Neural progenitor cell (in vitro differentiated cells): Measurements from ENCODE around the gene TCF4. TPM values are rescaled to one million over a fixed set of nuclear protein-coding genes. Genes with fewer than 3 reads are reported as not detected.

Experiments
- DNase-seq: peaks from one replicate; pipeline ENCODE4 v3.0.0-alpha.2; 2016; ENCODE audit warnings: low spot score
- H2AFZ ChIP-seq: fragments of 200-600 bp; sonication (generic); replicated peaks from 2 replicates; pipeline ENCODE4 v1.6.1; 2016; ENCODE audit warnings: antibody characterized with exemption
- H3F3A ChIP-seq: fragments of 200-600 bp; sonication (generic); 2 replicates; pipeline ENCODE4 v1.6.1; 2016; ENCODE audit warnings: antibody characterized with exemption, low read depth
- H3K27ac ChIP-seq: fragments of 200-600 bp; sonication (generic); 2 replicates; pipeline ENCODE4 v1.5.1; 2016; ENCODE audit warnings: mild to moderate bottlenecking
- H3K27me3 ChIP-seq: fragments of 200-600 bp; sonication (generic); 2 replicates; pipeline ENCODE4 v1.6.1; 2016; ENCODE audit warnings: mild to moderate bottlenecking, moderate library complexity
- H3K36me3 ChIP-seq: fragments of 200-600 bp; sonication (generic); 2 replicates; pipeline ENCODE4 v1.5.1; 2016
- H3K4me1 ChIP-seq: fragments of 200-600 bp; sonication (generic); 2 replicates; pipeline ENCODE4 v1.6.1; 2016; ENCODE audit warnings: mixed run types
- H3K4me2 ChIP-seq: fragments of 200-600 bp; sonication (generic); 2 replicates; pipeline ENCODE4 v1.6.1; 2016
- H3K4me3 ChIP-seq: fragments of 200-600 bp; sonication (generic); 2 replicates; pipeline ENCODE4 v1.5.1; 2016
- H3K79me2 ChIP-seq: fragments of 200-600 bp; sonication (generic); 2 replicates; pipeline ENCODE4 v1.6.1; 2016; ENCODE audit warnings: low read depth
- H3K9ac ChIP-seq: fragments of 200-600 bp; sonication (generic); 2 replicates; pipeline ENCODE4 v1.6.1; 2016
- H3K9me3 ChIP-seq: fragments of 200-600 bp; sonication (generic); 2 replicates; pipeline ENCODE4 v1.5.1; 2016; ENCODE audit warnings: low read depth
- H4K20me1 ChIP-seq: fragments of 200-600 bp; sonication (generic); 2 replicates; pipeline ENCODE4 v1.6.1; 2016; ENCODE audit warnings: low read depth
- H3K27ac Mint-ChIP-seq: 3 replicates; pipeline ENCODE4 v1.8.0; 2021; ENCODE audit warnings: mixed read lengths
- H3K27me3 Mint-ChIP-seq: 2 replicates; pipeline ENCODE4 v1.8.0; 2022; ENCODE audit warnings: low read depth, mild to moderate bottlenecking, inconsistent platforms, moderate library complexity, mixed read lengths; ENCODE audit not compliant: insufficient read depth
- H3K36me3 Mint-ChIP-seq: 3 replicates; pipeline ENCODE4 v1.8.0; 2021; ENCODE audit warnings: mixed read lengths
- H3K4me1 Mint-ChIP-seq: 3 replicates; pipeline ENCODE4 v1.8.0; 2021; ENCODE audit warnings: mixed read lengths
- H3K4me3 Mint-ChIP-seq: 3 replicates; pipeline ENCODE4 v1.8.0; 2021; ENCODE audit warnings: mild to moderate bottlenecking, moderate library complexity, mixed read lengths
- H3K9me3 Mint-ChIP-seq: 3 replicates; pipeline ENCODE4 v1.8.0; 2020; ENCODE audit warnings: mixed read lengths
- EZH2 ChIP-seq: fragments of 200-600 bp; sonication (generic); IDR thresholded peaks from 2 replicates; pipeline ENCODE4 v1.6.1; 2017; ENCODE audit warnings: antibody characterized with exemption, mild to moderate bottlenecking, moderate library complexity
- EZH2phosphoT487 ChIP-seq: fragments of 200-600 bp; sonication (generic); IDR thresholded peaks from 2 replicates; pipeline ENCODE4 v1.6.1; 2017; ENCODE audit warnings: antibody characterized with exemption
- total RNA-seq: library from RNA; depleted of rRNA; stranded (reverse); fragments of >200 nt; gene quantifications from 2 replicates; pipeline ENCODE4 v1.2.3, GENCODE V29; 2015; ENCODE audit warnings: low replicate concordance
- TF ChIP-seq, protein P1 (sequence below): fragments of 200-600 bp; sonication (generic); IDR thresholded peaks from 2 replicates; pipeline ENCODE4 v1.5.1; 2017; ENCODE audit warnings: antibody characterized with exemption, mild to moderate bottlenecking

TCF4 gene
- total RNA-seq, 1 donor from 2014 or later: 161 TPM

DNA sequence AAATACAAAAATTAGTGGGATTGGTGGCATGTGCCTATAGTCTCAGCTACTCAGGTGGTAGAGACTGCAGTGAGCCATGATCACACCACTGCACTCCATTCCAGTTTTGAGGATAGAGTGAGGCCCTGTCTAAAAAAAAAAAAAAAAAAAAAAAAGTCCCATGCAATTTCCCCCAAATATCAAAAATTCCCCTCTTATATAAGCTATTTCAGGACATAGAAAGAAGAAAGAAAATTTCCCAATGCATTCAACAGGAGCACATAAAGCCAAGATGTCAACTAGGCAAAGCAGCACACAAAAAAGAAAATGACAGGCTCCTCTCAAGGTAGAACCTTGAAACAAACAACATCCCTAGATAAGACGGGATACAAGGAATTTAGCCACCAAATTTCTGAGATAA is 213.3 kb downstream of the TCF4 start:
- TF ChIP-seq EZH2phosphoT487 (no peak), EZH2 (no peak)
- TF ChIP-seq, protein P1, sequence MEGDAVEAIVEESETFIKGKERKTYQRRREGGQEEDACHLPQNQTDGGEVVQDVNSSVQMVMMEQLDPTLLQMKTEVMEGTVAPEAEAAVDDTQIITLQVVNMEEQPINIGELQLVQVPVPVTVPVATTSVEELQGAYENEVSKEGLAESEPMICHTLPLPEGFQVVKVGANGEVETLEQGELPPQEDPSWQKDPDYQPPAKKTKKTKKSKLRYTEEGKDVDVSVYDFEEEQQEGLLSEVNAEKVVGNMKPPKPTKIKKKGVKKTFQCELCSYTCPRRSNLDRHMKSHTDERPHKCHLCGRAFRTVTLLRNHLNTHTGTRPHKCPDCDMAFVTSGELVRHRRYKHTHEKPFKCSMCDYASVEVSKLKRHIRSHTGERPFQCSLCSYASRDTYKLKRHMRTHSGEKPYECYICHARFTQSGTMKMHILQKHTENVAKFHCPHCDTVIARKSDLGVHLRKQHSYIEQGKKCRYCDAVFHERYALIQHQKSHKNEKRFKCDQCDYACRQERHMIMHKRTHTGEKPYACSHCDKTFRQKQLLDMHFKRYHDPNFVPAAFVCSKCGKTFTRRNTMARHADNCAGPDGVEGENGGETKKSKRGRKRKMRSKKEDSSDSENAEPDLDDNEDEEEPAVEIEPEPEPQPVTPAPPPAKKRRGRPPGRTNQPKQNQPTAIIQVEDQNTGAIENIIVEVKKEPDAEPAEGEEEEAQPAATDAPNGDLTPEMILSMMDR: no peak
- Histone ChIP-seq H3K79me2 (peaks cover 100% of the 10 kb centered on the region), H3K36me3 (no peaks in the 10 kb centered on the region), H3K4me1 (no peaks in the 10 kb centered on the region), H3K9me3 (no peaks in the 10 kb centered on the region), H3K4me3 (no peak overlapping the region), H3F3A (no peaks in the 10 kb centered on the region), H2AFZ (no peak overlapping the region), H3K27me3 (no peaks in the 10 kb centered on the region), H3K4me2 (no peak overlapping the region), H3K9ac (no peak overlapping the region), H4K20me1 (peaks cover 14% of the 10 kb centered on the region), H3K27ac (no peak overlapping the region)
- Mint-ChIP-seq H3K36me3 (peaks cover 25% of the 10 kb centered on the region), H3K4me3 (no peak overlapping the region), H3K9me3 (peaks cover 22% of the 10 kb centered on the region), H3K27me3 (peaks cover 2% of the 10 kb centered on the region), H3K27ac (no peak overlapping the region), H3K4me1 (no peaks in the 10 kb centered on the region)
- no peak for DNase-seq

DNA sequence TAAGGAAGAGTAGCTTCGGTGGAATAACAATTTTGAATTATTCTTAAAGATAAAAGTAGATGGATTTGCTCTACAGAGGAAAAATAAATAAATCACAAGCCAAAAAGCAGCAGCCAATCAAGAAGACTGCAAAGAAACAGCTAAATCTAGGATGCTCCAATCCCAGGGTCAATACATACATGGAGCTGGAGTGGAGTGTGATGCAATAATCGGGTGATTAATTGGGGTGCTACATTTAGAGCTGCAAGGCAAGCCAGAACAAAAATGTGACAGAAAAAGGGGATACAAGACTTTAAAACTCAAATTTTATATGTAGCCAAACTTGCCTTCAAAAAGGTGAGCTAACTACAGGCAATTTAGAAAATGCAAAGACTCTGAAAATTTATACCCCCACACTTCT is 215.8 kb downstream of the TCF4 start:
- peaks cover 32% of the 10 kb centered on the region for H4K20me1 ChIP-seq
- Mint-ChIP-seq H3K4me3 (no peak overlapping the region), H3K4me1 (no peaks in the 10 kb centered on the region), H3K9me3 (peaks cover 19% of the 10 kb centered on the region), H3K27ac (no peak overlapping the region), H3K36me3 (peaks cover 22% of the 10 kb centered on the region), H3K27me3 (peaks cover 2% of the 10 kb centered on the region)
- no peaks in the 10 kb centered on the region for H3F3A ChIP-seq
- TF ChIP-seq EZH2phosphoT487 (no peak), EZH2 (no peak)
- TF ChIP-seq, protein P1: no peak
- H3K4me1 ChIP-seq: no peaks in the 10 kb centered on the region
- H2AFZ ChIP-seq: no peak overlapping the region
- no peak overlapping the region for H3K4me3 ChIP-seq
- H3K27ac ChIP-seq: no peak overlapping the region
- H3K27me3 ChIP-seq: no peaks in the 10 kb centered on the region
- H3K79me2 ChIP-seq: peaks cover 96% of the 10 kb centered on the region
- no peaks in the 10 kb centered on the region for H3K9me3 ChIP-seq
- H3K4me2 ChIP-seq: no peak overlapping the region
- H3K9ac ChIP-seq: no peak overlapping the region
- DNase-seq: no peak
- no peaks in the 10 kb centered on the region for H3K36me3 ChIP-seq

DNA sequence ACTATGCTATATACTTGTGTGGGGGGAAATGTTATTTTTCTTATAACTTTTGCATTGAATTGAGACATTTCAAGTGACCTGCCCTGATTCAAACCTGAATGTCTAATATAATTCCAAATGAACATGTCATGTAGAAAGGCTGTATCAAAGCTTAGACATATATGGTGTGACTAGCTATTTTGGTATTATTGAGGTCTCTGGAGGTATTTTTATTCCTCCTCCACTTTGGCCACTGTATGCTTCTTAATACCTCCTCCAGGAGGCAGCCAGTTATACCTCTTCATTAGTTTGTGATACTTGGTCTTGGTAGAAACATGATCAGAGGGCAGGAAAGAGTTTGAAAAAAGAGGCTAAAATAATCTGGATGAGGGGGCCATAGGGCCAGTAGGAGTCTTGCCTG is 217.1 kb downstream of the TCF4 start:
- peaks cover 96% of the 10 kb centered on the region for H3K79me2 ChIP-seq
- H3K36me3 Mint-ChIP-seq: peaks cover 15% of the 10 kb centered on the region
- no peak for DNase-seq

DNA sequence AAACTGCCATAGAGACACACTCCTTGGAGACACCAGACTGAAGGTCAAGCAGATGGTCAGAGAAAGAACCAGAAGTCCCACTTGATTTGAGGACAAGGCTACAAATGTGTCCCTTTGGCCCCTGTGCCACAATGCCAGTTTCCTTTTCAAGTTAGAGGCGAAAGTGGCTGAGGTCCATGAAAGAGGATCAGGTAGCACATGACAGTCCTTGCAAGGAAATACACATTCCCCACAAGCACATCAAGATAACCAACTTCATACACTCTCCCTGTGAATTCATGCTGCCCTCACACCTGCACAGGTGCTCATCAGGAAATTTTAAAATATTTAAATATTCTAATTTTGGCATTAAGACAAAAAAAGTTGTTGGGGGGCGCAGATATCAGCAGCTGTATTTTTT is 218.6 kb downstream of the TCF4 start:
- Histone ChIP-seq H3K27me3 (no peaks in the 10 kb centered on the region), H4K20me1 (peaks cover 59% of the 10 kb centered on the region), H3K9ac (no peak overlapping the region), H3K36me3 (no peaks in the 10 kb centered on the region), H2AFZ (no peak overlapping the region), H3K79me2 (peaks cover 92% of the 10 kb centered on the region), H3K4me2 (no peak overlapping the region), H3K9me3 (no peaks in the 10 kb centered on the region), H3K4me1 (no peaks in the 10 kb centered on the region), H3K4me3 (no peak overlapping the region), H3F3A (no peaks in the 10 kb centered on the region), H3K27ac (no peak overlapping the region)
- no peak overlapping the region for H3K27ac Mint-ChIP-seq
- H3K36me3 Mint-ChIP-seq: peaks cover 11% of the 10 kb centered on the region
- H3K9me3 Mint-ChIP-seq: peaks cover 7% of the 10 kb centered on the region
- TF ChIP-seq EZH2 (no peak), EZH2phosphoT487 (no peak)
- TF ChIP-seq, protein P1: no peak
- no peak overlapping the region for H3K4me3 Mint-ChIP-seq
- H3K4me1 Mint-ChIP-seq: no peaks in the 10 kb centered on the region
- no peak for DNase-seq
- peaks cover 2% of the 10 kb centered on the region for H3K27me3 Mint-ChIP-seq

More for the DNA sequence above, 217.1 kb downstream of the TCF4 start:
- peaks cover 14% of the 10 kb centered on the region for H3K9me3 Mint-ChIP-seq
- H2AFZ ChIP-seq: no peak overlapping the region
- no peaks in the 10 kb centered on the region for H3K4me1 ChIP-seq
- H3K36me3 ChIP-seq: no peaks in the 10 kb centered on the region
- no peaks in the 10 kb centered on the region for H3F3A ChIP-seq
- H3K27me3 ChIP-seq: no peaks in the 10 kb centered on the region
- no peak overlapping the region for H3K27ac Mint-ChIP-seq
- H3K27ac ChIP-seq: no peak overlapping the region
- H3K4me3 ChIP-seq: no peak overlapping the region
- no peak overlapping the region for H3K4me3 Mint-ChIP-seq
- H3K4me1 Mint-ChIP-seq: no peaks in the 10 kb centered on the region
- no peaks in the 10 kb centered on the region for H3K9me3 ChIP-seq
- peaks cover 2% of the 10 kb centered on the region for H3K27me3 Mint-ChIP-seq
- H4K20me1 ChIP-seq: peaks cover 45% of the 10 kb centered on the region
- H3K4me2 ChIP-seq: no peak overlapping the region
- H3K9ac ChIP-seq: no peak overlapping the region
- no peak for TF ChIP-seq EZH2
